Measurements from ENCODE around the gene GORASP1. TPM values are rescaled to one million over a fixed set of nuclear protein-coding genes. Genes with fewer than 3 reads are reported as not detected.
A peak's percentile ranks its signal among the peaks of the same experiment; 100 is the strongest.

Gene GORASP1
- total RNA-seq, 1 experiment from 2014 or later, result 43.6 TPM

DNA sequence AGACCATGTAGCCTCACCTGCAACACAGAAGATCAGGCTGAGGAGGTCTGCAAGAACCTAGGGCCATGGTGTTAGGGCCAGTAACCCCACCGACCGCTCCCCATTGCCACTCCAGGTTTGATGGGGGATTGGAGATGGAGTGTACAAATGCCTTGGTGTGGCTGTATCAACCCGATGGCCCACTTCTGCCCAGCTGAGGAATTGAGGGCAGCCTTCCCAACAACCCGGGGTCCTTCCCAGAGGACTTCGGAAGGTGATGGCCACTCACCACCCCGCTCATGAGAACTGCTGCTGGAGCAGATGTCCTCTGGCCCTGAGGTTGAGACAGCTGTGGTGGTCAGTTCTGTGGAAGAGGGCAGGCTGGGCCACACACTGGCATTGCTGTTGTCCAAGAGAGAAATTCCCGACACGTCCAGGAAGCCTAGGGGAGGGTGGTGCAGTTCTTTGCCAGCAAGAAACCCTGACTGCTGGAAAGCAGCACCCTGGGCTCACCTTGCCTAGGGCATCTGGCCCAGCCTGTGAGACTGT, 8.9 kb downstream of the GORASP1 start:
- intact Hi-C loops (cut with micrococcal nuclease; ENCODE audit: unreplicated experiment), result no loop called here
- no peaks in the 10 kb centered on the region for H3K4me1 Mint-ChIP-seq (ENCODE audit: low read depth, unreplicated experiment)
- peaks cover 25% of the 10 kb centered on the region for H3K36me3 Mint-ChIP-seq (ENCODE audit: insufficient read depth, unreplicated experiment)
- H3K27me3 ChIP-seq (replicated peaks; ENCODE audit: control insufficient read depth, insufficient read depth, low read length), result no peaks in the 10 kb centered on the region
- no peak overlapping the region for H3K4me3 ChIP-seq (ENCODE audit: low read depth, low read length)
- BruUV-seq (replicated peaks), result no TSS peak
- H3K27me3 Mint-ChIP-seq (ENCODE audit: insufficient read depth, unreplicated experiment), result no peaks in the 10 kb centered on the region
- ChIA-PET CTCF (no interaction called here), POLR2A (no interaction called here)
- no peak overlapping the region for H3K27ac Mint-ChIP-seq (ENCODE audit: unreplicated experiment)
- H3K9me3 ChIP-seq, result no peaks in the 10 kb centered on the region
- H3K4me1 ChIP-seq, result no peaks in the 10 kb centered on the region
- peaks cover 5% of the 10 kb centered on the region for H3K36me3 ChIP-seq (ENCODE audit: control insufficient read depth, insufficient read depth, low read length)
- no peak for DNase-seq
- no peaks in the 10 kb centered on the region for H3K9me3 Mint-ChIP-seq (ENCODE audit: unreplicated experiment)
- TF ChIP-seq, protein P1, sequence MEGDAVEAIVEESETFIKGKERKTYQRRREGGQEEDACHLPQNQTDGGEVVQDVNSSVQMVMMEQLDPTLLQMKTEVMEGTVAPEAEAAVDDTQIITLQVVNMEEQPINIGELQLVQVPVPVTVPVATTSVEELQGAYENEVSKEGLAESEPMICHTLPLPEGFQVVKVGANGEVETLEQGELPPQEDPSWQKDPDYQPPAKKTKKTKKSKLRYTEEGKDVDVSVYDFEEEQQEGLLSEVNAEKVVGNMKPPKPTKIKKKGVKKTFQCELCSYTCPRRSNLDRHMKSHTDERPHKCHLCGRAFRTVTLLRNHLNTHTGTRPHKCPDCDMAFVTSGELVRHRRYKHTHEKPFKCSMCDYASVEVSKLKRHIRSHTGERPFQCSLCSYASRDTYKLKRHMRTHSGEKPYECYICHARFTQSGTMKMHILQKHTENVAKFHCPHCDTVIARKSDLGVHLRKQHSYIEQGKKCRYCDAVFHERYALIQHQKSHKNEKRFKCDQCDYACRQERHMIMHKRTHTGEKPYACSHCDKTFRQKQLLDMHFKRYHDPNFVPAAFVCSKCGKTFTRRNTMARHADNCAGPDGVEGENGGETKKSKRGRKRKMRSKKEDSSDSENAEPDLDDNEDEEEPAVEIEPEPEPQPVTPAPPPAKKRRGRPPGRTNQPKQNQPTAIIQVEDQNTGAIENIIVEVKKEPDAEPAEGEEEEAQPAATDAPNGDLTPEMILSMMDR (IDR thresholded peaks at IDR 0.05; ENCODE audit: insufficient read depth in 1 of 2, low read depth in 1 of 2, low read length in 1 of 2, severe bottlenecking in 1 of 2, unreplicated experiment in 1 of 2), result no peak
- H3K4me3 Mint-ChIP-seq (ENCODE audit: unreplicated experiment), result no peak overlapping the region

DNA sequence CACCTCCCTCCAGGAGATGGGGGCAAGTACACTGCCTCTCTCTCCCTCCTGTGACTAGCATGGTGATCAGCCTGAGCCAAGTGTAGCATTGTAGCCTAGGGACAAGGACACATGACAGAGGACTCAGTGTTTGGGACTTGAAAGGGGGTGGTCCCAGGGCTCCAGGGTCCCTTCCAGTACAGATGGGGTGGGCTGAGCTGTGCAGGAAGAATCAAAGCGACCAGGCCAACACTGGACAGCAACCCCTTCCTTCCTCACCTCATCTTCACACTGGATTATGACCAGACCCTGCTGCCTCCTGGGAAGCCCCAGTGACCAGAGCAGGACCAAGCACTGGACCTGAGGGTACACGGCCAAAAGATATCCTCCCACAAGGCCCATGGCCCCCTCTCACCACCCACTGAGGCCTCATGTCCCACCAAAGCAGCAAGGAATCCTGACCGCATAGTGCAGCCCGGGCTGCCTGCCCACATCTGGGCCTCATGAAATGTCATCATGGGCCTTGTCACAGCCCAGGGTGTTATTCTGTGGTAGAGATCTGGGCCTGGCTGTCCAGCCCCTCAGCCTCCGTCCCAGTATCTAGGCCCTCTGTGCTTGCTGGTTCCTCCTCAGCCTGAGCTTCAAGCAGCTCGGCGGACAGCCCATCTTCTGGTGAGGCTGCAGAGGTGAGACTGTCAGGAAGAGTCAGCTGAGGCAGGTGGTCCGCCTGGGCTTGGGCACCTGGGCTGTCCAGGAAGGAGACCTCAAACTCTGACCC, 9.5 kb downstream of the GORASP1 start:
- TF ChIP-seq, protein P1 (IDR thresholded peaks at IDR 0.05; ENCODE audit: insufficient read depth in 1 of 2, low read depth in 1 of 2, low read length in 1 of 2, severe bottlenecking in 1 of 2, unreplicated experiment in 1 of 2), result no peak
- BruUV-seq (replicated peaks), result no TSS peak
- no peaks in the 10 kb centered on the region for H3K9me3 ChIP-seq
- intact Hi-C loops (cut with micrococcal nuclease; ENCODE audit: unreplicated experiment), result no loop called here
- no peaks in the 10 kb centered on the region for H3K9me3 Mint-ChIP-seq (ENCODE audit: unreplicated experiment)
- H3K4me3 ChIP-seq (ENCODE audit: low read depth, low read length), result no peak overlapping the region
- H3K27me3 ChIP-seq (replicated peaks; ENCODE audit: control insufficient read depth, insufficient read depth, low read length), result no peaks in the 10 kb centered on the region
- H3K4me1 ChIP-seq, result no peaks in the 10 kb centered on the region
- H3K36me3 Mint-ChIP-seq (ENCODE audit: insufficient read depth, unreplicated experiment), result peaks cover 29% of the 10 kb centered on the region
- CTCF ChIA-PET, result interaction anchor here (0.6 kb wide), 1 partner anchor 10 kb away, joined by 3 read pairs; the partner anchor contains the start of genes GORASP1 and TTC21A
- no peak for DNase-seq
- no peak overlapping the region for H3K27ac Mint-ChIP-seq (ENCODE audit: unreplicated experiment)
- no peaks in the 10 kb centered on the region for H3K27me3 Mint-ChIP-seq (ENCODE audit: insufficient read depth, unreplicated experiment)
- no peak overlapping the region for H3K4me3 Mint-ChIP-seq (ENCODE audit: unreplicated experiment)
- POLR2A ChIA-PET, result no interaction called here
- H3K4me1 Mint-ChIP-seq (ENCODE audit: low read depth, unreplicated experiment), result no peaks in the 10 kb centered on the region
- peaks cover 5% of the 10 kb centered on the region for H3K36me3 ChIP-seq (ENCODE audit: control insufficient read depth, insufficient read depth, low read length)

DNA sequence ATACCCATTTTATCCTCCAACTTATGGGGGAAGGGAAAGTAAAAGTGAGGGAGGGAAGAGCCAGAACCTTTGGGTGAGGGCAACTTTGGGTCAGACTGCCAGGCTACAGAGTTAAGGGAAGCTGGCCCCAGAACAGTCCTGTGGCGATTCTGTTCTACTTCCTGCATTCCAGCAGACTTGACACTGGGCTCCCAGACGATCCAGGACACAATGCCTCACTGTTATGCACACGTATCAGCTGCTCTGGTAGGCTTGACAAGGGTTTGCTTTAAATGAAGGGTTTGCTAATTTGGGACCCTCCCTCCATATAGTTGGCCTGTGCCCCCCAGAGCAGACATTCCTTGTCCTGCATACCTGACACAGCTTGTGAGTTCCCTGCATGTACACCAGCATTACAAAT, 10.7 kb downstream of the GORASP1 start:
- Histone ChIP-seq H3K4me1 (no peaks in the 10 kb centered on the region), H3K27me3 (replicated peaks; ENCODE audit: control insufficient read depth, insufficient read depth, low read length) (no peaks in the 10 kb centered on the region), H3K4me3 (ENCODE audit: low read depth, low read length) (no peak overlapping the region), H3K9me3 (no peaks in the 10 kb centered on the region), H3K36me3 (ENCODE audit: control insufficient read depth, insufficient read depth, low read length) (peaks cover 3% of the 10 kb centered on the region)
- H3K9me3 Mint-ChIP-seq (ENCODE audit: unreplicated experiment), result no peaks in the 10 kb centered on the region
- no peak overlapping the region for H3K4me3 Mint-ChIP-seq (ENCODE audit: unreplicated experiment)
- CTCF ChIA-PET, result no interaction called here
- peaks cover 23% of the 10 kb centered on the region for H3K36me3 Mint-ChIP-seq (ENCODE audit: insufficient read depth, unreplicated experiment)
- intact Hi-C loops (cut with micrococcal nuclease; ENCODE audit: unreplicated experiment), result no loop called here
- no peak overlapping the region for H3K27ac Mint-ChIP-seq (ENCODE audit: unreplicated experiment)
- BruUV-seq (replicated peaks), result TSS peak; percentile 11
- no peak for DNase-seq
- H3K4me1 Mint-ChIP-seq (ENCODE audit: low read depth, unreplicated experiment), result no peaks in the 10 kb centered on the region
- TF ChIP-seq, protein P1 (IDR thresholded peaks at IDR 0.05; ENCODE audit: insufficient read depth in 1 of 2, low read depth in 1 of 2, low read length in 1 of 2, severe bottlenecking in 1 of 2, unreplicated experiment in 1 of 2), result no peak
- POLR2A ChIA-PET, result no interaction called here
- H3K27me3 Mint-ChIP-seq (ENCODE audit: insufficient read depth, unreplicated experiment), result no peaks in the 10 kb centered on the region

Data from Caco-2 (cell line).